Measurements from ENCODE around the gene AKAP17A.
A peak's percentile ranks its signal among the peaks of the same experiment; 100 is the strongest.
"Not testable (repeated sequence)": the region's sequence is repeated elsewhere in the genome, so short reads cannot be mapped to it uniquely, and the experiment has no call there.

The AKAP17A gene

DNA sequence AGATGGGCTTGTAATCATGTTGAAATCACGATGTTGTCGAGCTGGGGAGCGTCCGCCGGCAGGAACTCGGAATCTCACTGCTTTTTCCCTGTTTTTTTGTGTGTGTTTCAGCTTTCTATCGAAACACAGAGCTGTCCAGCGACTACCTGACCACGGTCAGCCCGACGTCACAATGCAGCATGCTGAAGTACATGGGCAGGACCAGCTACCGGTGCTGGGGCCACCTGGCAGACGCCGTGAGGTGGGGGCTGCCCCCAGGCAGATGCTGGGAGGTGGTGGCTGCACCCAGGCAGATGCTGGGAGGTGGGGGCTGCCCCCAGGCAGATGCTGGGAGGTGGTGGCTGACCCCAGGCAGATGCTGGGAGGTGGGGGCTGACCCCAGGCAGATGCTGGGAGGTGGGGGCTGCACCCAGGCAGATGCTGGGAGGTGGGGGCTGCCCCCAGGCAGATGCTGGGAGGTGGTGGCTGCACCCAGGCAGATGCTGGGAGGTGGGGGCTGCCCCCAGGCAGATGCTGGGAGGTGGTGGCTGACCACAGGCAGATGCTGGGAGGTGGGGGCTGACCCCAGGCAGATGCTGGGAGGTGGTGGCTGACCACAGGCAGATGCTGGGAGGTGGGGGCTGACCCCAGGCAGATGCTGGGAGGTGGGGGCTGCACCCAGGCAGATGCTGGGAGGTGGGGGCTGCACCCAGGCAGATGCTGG is 32.9 kb downstream of the AKAP17A start:
- H3K4me3 ChIP-seq (ENCODE audit: low read depth in 1 of 5, low read length in 5 of 5); H3K36me3 ChIP-seq (ENCODE audit: control insufficient read depth in 5 of 5, insufficient read depth in 5 of 5, low read length in 5 of 5); H3K9me3 ChIP-seq (ENCODE audit: control insufficient read depth in 5 of 5, low read length in 5 of 5); H3K4me1 ChIP-seq (ENCODE audit: control insufficient read depth in 5 of 5, insufficient read depth in 5 of 5, low read length in 5 of 5); H3K27ac ChIP-seq (ENCODE audit: low read depth, low read length); H3K27me3 ChIP-seq (ENCODE audit: control insufficient read depth in 5 of 5, insufficient read depth in 4 of 5, low read length in 5 of 5); H3K9ac ChIP-seq (ENCODE audit: low read length in 5 of 5): not testable (repeated sequence)

DNA sequence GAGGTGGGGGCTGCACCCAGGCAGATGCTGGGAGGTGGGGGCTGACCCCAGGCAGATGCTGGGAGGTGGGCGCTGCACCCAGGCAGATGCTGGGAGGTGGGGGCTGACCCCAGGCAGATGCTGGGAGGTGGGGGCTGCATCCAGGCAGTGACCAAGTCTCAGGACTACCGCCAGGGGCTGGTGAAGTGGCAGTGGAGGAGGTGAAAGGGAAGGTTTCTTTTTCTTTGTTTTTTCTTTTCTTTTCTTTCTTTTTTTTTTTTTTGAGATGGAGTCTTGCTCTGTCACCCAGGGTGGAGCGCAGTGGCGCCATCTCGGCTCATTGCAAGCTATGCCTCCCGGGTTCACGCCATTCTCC is 33.4 kb downstream of the AKAP17A start:
- not testable (repeated sequence) for H3K4me1 ChIP-seq (ENCODE audit: control insufficient read depth in 5 of 5, insufficient read depth in 5 of 5, low read length in 5 of 5); H3K9ac ChIP-seq (ENCODE audit: low read length in 5 of 5); H3K9me3 ChIP-seq (ENCODE audit: control insufficient read depth in 5 of 5, low read length in 5 of 5); H3K4me3 ChIP-seq (ENCODE audit: low read depth in 1 of 5, low read length in 5 of 5); H3K27ac ChIP-seq (ENCODE audit: low read depth, low read length); H3K36me3 ChIP-seq (ENCODE audit: control insufficient read depth in 5 of 5, insufficient read depth in 5 of 5, low read length in 5 of 5); H3K27me3 ChIP-seq (ENCODE audit: control insufficient read depth in 5 of 5, insufficient read depth in 4 of 5, low read length in 5 of 5)

DNA sequence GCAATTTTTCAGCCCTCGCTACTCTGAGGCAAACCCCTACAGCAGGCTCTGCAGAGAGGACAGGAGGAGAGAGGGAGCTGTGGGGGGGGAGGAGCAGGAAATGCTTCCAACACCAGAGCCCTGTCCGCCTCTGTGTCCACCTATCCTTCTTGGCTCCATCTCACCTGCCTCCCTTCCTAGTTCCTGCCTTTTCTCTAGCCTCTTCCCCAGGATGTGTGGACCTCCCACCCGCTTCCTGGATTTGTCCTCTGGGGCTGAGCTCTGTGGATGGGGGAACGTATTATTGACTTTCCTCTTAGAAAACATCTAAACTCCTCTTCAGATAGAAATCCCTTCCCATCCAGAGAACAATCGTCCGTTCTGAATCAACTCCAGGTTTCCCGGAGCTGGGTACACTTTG is 37.8 kb downstream of the AKAP17A start:
- Histone ChIP-seq H3K27ac (ENCODE audit: low read depth, low read length) (no peak overlapping the region), H3K36me3 (ENCODE audit: control insufficient read depth in 5 of 5, insufficient read depth in 5 of 5, low read length in 5 of 5) (no peaks in the 10 kb centered on the region), H3K4me1 (ENCODE audit: control insufficient read depth in 5 of 5, insufficient read depth in 5 of 5, low read length in 5 of 5) (peaks cover 0 to 7% (median 0%) of the 10 kb centered on the region in 5 donors), H3K9ac (ENCODE audit: low read length in 5 of 5) (no peak overlapping the region), H3K9me3 (ENCODE audit: control insufficient read depth in 5 of 5, low read length in 5 of 5) (no peaks in the 10 kb centered on the region), H3K4me3 (ENCODE audit: low read depth in 1 of 5, low read length in 5 of 5) (no peak overlapping the region), H3K27me3 (ENCODE audit: control insufficient read depth in 5 of 5, insufficient read depth in 4 of 5, low read length in 5 of 5) (no peaks in the 10 kb centered on the region)

DNA sequence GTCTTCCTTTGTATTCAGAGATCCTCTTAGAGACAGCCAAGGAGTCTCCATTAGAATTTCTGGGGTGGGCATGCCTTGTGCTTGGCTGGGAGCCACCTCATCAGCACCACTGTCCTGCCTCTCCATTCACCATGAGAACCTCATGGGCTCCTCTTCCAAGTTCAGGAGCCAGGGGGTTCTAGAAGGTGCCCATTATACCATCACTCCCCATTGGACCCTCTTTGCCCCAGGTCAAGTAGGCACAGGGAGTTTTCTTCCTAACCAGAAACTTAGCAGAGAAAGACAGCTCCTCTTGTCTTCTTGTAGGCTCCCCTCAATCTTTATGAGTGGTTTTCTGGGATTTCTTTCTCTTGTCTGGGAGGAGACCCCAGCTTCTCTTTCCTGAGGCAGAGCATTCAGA is 54.6 kb downstream of the AKAP17A start:
- Histone ChIP-seq H3K9me3 (ENCODE audit: control insufficient read depth in 5 of 5, low read length in 5 of 5) (peaks cover 5 to 17% (median 13%) of the 10 kb centered on the region in 5 donors), H3K9ac (ENCODE audit: low read length in 5 of 5) (no peak overlapping the region), H3K36me3 (ENCODE audit: control insufficient read depth in 5 of 5, insufficient read depth in 5 of 5, low read length in 5 of 5) (no peaks in the 10 kb centered on the region), H3K27me3 (ENCODE audit: control insufficient read depth in 5 of 5, insufficient read depth in 4 of 5, low read length in 5 of 5) (peaks cover 0 to 3% (median 0%) of the 10 kb centered on the region in 5 donors), H3K4me3 (ENCODE audit: low read depth in 1 of 5, low read length in 5 of 5) (peak overlapping the region in 1 of 5 donors; percentile 2), H3K4me1 (ENCODE audit: control insufficient read depth in 5 of 5, insufficient read depth in 5 of 5, low read length in 5 of 5) (no peaks in the 10 kb centered on the region), H3K27ac (ENCODE audit: low read depth, low read length) (no peak overlapping the region)

DNA sequence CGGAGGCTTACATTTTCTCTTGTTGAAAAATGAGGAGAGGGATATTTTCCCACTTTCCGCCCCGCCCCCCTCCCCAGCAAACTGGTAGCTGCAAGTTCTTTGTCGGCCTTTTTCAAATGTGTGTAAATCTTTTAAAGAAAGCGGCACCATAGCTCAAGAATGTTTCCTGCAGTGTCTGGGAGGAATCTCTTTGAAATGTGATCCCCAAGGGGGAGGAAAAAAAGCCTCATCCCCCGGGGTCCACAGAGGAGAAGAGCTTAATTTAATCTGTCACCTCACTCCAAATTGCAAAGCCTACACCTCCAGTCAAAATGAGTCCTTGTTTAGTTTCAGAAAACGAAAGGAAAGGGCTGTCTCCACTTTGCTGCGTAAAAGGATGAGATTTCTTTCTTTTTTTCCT is 58.2 kb downstream of the AKAP17A start:
- H3K36me3 ChIP-seq (ENCODE audit: control insufficient read depth in 5 of 5, insufficient read depth in 5 of 5, low read length in 5 of 5): no peaks in the 10 kb centered on the region
- H3K27ac ChIP-seq (ENCODE audit: low read depth, low read length): no peak overlapping the region
- no peaks in the 10 kb centered on the region for H3K4me1 ChIP-seq (ENCODE audit: control insufficient read depth in 5 of 5, insufficient read depth in 5 of 5, low read length in 5 of 5)
- peaks cover 0 to 3% (median 0%) of the 10 kb centered on the region in 5 donors for H3K27me3 ChIP-seq (ENCODE audit: control insufficient read depth in 5 of 5, insufficient read depth in 4 of 5, low read length in 5 of 5)
- no peak overlapping the region for H3K9ac ChIP-seq (ENCODE audit: low read length in 5 of 5)
- H3K4me3 ChIP-seq (ENCODE audit: low read depth in 1 of 5, low read length in 5 of 5): no peak overlapping the region
- peaks cover 5 to 17% (median 13%) of the 10 kb centered on the region in 5 donors for H3K9me3 ChIP-seq (ENCODE audit: control insufficient read depth in 5 of 5, low read length in 5 of 5)
